ENCODE results near the gene GATAD2B.
A peak's percentile ranks its signal among the peaks of the same experiment; 100 is the strongest.
"Not testable (repeated sequence)": the region's sequence is repeated elsewhere in the genome, so short reads cannot be mapped to it uniquely, and the experiment has no call there.

The GATAD2B gene

DNA sequence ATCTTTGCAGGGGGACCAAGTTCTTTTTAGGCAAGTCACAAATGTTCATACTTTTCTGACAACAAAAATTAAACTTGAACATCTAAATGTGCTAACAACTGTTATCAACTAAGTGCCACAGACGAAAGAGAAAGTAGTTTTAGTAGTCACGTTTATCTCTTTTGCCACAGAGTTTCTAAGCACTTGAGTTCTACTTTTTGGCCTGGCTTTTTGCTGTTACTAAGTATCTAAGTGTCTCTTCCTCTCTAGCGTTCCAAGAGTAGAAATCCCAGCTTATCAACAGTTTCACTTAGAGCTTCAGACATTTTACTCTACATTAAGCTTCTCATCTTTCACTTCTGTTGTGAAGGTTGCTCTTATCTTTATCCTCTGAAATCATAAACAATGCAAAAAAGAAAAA lies 34.2 kb downstream of the GATAD2B start:
- DNase-seq (ENCODE audit: low spot score) = peak; percentile 16

DNA sequence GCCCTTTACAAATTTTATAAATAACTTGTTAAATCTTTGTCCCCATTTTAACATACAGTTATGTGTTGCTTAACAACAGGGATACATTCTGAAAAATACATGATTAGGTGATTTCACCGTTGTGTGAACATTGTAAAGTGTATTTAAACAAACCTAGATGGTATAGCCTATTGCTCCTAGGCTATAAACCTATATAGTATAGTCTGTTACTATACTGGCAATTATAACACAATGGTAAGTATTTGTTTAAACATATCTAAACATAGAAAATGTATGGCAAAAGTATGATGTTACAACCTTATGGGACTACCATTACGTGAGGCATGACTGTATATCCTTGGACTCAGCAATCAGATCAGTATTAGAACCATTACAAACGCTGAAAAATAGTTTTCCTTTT lies 36.6 kb downstream of the GATAD2B start:
- DNase-seq (ENCODE audit: low spot score) = no peak

DNA sequence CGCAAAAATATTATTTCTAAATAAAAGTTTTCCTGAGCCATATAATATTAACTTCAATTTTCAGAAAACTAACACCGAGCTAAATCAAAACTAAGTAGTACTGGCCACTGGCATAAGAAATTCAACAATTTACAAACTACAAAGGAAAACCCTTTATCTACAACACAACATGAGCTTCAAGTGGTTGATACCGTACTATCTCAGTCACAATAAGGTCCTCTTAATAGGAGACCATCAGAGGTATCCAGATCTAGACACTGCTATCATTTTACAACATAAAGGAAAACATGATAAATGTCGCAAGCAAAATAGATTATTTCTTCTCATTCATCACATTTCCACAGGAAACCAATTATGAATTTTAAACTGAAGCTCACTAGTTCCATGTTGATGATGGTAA lies 39.5 kb downstream of the GATAD2B start:
- no peak for DNase-seq (ENCODE audit: low spot score)

DNA sequence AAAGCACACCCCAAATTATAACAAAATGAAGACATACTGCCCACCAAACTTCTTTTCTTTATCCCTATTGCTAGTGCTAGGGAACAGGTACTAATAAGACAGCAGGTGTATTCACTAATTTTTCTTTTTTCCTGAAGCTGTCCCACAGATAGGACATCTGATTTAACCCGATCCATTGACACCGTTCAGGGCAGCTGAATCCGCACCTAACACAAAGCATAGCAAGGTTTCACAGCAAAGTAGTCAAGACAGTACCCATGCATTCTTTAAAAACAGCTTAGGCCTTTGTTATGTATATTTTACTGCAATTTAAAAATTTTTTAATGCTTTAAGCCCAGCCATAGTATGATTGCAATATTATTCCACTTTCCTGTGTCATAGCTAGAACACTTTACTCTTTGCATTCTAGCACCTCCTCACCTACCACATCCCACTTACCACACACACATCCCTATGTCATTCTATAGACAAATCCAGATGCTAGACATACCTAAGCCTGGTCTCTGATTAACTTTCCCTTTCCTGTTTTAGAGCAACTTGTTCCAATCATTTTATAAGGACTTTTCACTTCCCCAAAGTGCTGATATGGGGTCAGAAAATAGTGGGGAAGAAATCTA lies 40.4 kb downstream of the GATAD2B start:
- no peak for DNase-seq (ENCODE audit: low spot score)

DNA sequence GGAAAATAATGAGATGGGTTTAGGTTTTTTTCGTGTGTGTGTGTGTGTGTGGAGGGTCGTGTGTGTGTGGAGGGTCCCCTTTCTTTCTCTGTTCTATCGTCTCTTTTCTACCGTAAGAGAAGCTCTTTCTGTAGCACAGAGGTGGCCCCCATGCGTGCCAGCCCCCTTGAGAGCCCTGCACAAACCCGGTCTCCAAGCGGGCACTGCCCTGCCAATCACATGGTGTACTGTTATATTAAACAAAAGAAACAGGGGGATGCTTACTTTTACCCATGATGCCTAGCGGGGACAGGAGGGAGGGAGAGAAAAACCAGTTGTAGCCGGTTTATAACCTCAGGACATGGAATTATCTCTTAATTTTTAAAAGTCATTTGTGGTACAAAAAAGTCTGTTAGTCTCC lies 41.0 kb downstream of the GATAD2B start:
- peak; percentile 52 for DNase-seq (ENCODE audit: low spot score)

DNA sequence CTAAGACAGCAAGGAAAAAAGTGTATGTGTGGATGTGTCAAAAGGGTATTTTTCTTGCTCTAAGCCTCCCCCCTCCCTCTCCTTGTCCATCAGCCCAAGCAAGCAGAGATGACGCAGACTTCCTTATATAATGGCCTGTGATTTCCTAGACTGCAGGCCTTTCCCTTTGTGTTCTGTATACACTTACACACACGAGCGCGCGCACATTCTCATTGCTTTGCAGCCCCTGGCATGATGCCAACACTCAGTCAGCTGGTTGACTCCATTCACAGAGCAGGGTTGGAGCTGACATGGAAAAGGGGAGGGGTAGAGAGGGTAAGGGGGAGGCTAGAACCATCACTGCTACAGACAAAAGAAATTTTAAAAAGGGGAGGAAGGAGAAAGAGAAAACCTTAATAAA lies 41.8 kb downstream of the GATAD2B start:
- peak; percentile 65 for DNase-seq (ENCODE audit: low spot score)

DNA sequence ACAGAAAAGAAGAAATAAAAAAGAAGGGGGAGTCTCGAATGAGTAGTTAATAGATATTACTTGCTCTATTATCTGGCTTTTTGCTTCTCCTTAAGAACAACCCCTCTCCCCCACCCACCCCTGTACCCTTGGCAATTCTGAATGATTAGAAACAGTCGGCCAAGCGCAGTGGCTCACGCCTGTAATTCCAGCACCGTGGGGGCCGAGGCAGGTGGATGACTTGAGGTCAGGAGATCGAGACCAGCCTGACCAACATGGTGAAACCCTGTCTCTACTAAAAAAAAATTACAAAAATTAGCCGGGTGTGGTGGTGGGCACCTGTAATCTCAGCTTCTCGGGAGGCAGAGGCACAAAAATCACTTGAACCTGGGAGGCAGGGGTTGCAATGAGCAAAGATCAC lies 42.7 kb downstream of the GATAD2B start:
- DNase-seq (ENCODE audit: low spot score) = no peak

DNA sequence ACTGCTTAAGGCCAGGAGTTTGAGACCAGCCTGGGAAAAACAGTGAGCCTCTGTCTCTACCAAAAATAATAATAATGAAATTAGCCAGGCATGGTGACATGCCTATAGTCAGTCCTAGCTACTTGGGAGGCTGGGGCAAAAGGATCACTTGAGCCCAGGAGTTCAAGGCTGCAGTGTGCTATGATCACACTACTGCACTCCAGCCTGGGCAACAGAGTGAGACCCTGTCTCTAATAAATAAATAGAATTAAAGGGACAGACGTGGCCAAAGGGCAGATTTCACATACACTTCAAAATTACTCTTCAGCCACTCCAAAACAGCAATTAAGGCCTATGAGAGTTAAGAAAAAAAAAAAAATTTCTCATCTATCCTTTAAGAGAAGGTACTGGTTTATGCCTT lies 45.7 kb downstream of the GATAD2B start:
- DNase-seq (ENCODE audit: low spot score) = no peak

DNA sequence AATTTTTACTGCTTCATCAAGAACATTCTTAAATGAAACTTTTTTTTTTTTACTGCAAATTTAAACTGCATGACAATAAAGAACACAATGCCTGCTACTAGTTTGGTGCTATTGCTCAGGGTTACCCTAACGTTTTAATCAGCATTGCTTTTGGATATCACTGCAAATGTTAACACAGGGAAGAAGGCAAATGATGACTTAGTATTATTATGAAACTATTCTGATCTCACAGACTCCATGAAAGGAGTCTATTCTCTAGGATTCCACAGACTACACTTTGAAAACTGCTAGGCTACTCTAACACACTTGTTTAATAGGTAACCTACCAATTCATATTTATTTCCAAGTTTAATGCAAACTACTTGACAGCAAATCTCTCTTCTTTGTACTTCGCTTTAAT lies 49.8 kb downstream of the GATAD2B start:
- no peak for DNase-seq (ENCODE audit: low spot score)

DNA sequence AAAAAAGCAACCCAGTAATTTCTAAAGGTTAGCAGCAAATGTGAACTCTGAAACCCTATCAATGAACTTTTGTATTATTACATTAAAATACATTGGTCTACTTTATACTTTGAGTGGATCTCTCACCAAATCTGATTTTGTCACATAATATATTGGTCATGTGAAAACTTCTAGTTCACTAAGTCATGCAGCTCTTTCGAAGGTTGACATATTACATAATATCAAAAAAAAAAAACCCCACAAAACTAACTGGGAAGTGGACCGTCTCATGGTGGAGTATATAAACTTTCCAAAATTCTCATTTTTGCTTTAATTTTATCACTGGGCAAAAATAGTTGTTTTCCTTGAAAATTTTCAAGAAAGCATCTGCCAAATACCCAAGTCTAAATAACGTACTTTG lies 50.4 kb downstream of the GATAD2B start:
- no peak for DNase-seq (ENCODE audit: low spot score)

DNA sequence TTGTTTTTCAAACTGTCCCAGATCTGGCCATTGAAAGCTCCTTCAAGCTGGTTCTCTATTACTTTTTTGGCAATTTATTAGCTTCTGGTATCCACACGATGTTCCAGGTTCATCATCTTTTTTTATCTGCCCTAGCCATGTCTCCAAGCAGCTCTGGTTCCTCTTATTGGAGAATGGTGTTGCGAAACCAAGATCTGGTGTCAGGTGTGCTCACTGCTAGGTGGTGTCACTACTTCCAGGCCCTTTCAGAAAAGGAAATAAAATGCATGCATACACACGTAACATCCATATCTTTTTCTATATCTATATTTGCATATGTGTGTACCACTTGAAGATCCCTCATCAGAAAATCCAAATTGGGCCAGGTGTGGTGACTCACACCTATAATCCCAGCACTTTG lies 53.3 kb downstream of the GATAD2B start:
- no peak for DNase-seq (ENCODE audit: low spot score)

DNA sequence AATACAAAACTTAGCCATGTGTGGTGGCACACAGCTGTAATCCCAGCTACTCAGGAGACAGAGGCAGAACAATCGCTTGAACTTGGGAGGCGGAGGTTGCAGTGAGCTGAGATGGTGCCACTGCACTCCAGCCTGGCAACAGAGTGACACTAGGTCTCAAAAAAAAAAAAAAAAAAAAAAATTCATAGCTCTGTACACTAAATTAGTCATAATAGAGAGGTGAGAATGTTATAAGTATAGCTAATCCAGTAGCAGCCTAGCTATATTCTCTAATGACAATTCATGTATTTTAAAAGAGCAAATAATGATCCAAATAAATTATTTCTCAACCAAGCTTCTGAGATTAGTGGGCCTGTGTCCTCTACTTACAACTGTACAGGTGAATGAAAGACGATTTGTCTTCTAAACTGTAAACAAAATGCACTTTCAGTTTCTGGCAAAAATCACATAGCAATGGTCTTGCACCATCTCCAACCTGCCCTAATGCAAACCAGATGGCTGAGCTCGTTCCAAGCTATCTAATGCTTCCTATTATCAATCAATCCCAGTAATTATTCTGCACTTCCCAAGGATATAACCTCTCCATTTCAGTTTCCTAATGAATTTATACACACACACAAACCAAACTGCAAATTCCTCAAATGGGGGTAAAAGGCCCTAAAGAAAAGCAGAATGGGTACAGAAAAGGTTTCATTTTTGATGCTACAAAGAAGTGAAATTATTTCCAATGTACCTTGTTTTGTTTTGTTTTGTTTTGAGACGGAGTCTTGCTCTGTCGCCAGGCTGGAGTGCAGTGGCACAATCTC lies 56.5 kb downstream of the GATAD2B start:
- peak; percentile 66 for DNase-seq (ENCODE audit: low spot score)

DNA sequence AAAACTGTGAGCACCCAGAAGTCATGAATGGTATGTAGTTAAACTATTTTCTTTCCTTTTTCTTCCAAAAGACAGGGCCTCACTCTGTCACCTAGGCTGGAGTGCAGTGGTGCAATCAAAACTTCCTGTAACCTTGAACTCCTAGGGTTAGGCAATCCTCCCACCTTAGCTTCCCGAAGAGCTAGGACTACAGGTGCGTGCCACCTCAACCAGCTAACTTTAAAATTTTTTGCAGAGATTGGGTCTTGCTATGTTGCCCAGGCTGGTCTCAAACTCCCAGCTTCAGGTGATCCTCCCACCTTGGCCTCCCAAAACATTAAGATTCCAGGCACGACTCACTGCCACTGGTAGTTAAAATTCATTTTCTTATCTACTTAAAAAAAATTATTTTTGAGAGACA lies 62.5 kb downstream of the GATAD2B start:
- no peak for DNase-seq (ENCODE audit: low spot score)

DNA sequence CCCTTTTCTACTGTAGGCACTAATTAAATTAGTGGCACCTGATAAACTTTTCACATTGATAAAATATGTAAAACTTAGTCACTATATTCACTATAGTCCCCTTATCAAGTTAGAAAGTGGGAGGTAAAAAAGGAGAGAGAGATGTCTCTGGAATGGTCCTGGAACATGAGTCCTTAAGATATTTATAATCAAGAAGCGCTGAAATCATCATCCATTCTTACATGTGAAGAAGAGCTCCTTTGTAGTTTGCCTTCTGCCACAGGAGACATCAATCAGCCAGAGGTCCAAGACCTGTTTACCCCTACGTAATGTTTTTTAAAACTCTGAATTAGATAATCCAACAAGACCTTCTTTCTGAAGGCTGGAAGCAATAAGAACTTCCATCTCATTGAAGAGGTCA lies 65.3 kb downstream of the GATAD2B start:
- no peak for DNase-seq (ENCODE audit: low spot score)

DNA sequence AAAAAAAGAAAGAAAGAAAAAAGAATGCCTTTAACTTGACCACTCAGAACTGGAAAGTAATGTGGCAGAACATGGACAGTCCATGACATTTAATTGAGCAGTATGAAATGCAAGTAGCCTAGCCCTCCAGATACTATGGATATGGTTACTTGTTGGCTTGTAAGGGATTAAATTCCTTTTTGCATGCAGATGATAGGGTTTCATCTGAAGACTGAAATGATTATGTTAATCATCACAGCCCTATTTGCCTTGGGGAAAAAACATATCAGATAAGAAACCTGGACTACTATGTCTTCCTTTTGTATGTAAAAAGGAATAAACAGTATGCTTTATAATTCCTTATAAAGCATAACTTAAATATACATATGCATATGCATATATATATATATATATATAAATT lies 66.0 kb downstream of the GATAD2B start:
- no peak for DNase-seq (ENCODE audit: low spot score)

DNA sequence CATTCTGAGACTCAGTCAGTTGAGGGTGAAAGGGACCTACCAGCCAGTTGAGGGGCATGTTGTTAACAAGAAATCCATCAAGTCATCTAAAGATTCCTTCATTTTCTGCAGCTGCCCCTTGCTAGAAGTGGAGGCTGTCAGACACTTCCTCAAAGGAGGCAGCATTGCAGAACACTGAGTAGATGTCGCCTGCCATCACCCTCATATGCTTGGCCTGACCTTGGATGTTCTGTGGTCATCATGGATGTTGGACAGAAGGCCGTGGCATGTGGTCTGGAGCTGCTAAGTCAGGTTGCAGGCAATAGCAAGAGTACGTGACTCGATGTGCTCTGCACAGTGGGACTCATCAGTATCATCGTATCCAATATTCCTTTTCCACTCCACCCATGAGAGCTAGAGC lies 70.6 kb downstream of the GATAD2B start:
- DNase-seq (ENCODE audit: low spot score) = no peak

DNA sequence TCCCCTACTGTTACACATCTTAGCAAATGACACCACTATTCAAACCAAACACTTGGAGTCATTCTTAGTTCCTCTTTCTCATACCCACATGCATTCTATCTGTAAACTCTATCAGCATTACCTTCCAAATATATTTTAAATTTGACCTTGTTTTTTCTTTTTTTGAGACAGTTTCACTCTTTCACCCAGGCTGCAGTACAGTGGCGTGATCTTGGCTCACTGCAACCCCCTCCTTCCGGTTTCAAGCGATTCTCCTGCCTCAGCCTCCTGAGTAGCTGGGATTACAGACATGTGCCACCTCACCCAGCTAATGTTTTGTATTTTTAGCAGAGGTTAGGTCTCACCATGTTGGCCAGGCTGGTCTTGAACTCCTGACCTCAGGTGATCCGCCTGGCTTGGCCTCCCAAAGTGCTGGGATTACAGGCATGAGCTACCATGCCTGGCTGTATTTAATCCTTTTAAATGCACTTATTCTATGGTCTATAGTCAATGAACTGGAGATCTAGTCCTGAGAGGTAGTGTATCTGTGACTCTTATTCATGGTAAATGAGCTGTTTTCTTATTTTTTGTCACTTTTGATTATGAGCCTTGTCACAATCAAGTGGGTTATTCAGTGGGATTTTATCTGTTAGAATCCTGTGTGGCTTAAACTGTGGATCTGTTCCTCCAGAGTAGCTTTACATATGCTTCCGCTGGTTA lies 73.1 kb downstream of the GATAD2B start:
- no peak for DNase-seq (ENCODE audit: low spot score)

DNA sequence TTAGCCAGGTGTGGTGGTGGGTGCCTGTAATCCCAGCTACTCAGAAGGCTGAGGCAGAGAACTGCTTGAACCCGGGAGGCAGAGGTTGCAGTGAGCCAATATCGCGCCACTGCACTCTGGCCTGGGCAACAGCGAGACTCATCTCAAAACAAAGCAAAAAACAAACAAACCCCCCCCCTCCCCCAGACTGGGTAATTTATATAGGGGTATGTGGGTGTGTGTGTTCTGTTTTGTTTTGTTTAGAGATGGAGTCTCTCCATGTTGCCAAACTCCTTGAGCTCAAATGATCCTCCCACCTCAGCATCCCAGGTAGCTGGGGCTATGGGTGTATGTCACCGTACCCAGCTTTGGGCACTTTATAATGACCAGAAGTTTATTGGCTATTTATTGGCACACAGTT lies 74.0 kb downstream of the GATAD2B start:
- no peak for DNase-seq (ENCODE audit: low spot score)

DNA sequence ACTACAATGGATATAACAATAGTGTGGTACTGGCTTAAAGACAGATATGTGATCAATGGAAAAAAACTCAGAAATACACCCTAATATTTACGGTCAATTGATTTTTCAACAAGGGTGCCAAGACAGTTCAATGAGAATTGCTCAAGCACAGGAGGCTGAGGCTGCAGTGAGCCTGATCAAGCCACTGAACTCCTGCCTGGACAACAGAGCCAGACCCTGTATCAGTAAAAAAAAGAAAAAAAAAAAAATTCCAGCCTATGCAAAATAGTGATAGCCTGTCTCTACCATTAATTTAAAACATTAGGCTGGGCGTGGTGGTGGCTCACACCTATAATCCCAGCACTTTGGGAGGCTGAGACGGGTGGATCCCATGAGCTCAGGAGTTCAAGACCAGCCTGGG lies 77.6 kb downstream of the GATAD2B start:
- DNase-seq (ENCODE audit: low spot score) = no peak

DNA sequence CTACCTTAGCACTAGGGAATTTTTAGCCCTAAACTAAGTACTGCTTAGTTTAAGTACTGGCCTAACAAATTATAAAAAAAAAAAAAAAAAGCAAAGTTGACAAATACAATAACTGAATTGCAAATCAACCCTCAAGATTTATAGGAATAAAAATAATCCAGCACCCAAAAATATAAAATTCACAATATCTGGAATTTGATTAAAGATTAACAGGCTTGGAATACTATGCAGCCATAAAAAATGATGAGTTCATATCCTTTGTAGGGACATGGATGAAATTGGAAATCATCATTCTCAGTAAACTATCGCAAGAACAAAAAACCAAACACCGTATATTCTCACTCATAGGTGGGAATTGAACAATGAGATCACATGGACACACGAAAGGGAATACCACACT lies 78.4 kb downstream of the GATAD2B start:
- DNase-seq (ENCODE audit: low spot score) = not testable (repeated sequence)

DNA sequence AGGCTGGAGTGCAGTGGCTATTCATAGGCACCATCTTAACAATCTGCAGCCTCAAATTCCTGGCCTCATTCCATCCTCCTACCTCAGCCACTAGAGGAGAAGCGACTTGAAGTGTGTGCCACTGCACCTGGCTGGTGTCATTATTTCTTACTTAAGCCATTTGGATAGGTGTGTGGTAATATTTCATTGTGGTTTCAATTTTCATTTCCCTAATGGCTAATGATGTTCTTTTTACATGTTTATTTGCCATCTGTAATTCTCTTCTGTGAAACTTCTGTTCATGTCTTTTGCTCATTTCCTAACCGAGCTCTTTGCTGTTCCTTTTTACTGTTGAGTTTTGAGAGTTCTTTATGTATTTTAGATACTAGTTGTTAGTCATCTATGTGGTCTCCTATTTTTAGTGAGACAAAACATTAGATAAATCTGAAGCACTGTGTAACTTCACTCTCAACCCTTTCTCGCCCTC lies 80.7 kb downstream of the GATAD2B start:
- DNase-seq (ENCODE audit: low spot score) = no peak

DNA sequence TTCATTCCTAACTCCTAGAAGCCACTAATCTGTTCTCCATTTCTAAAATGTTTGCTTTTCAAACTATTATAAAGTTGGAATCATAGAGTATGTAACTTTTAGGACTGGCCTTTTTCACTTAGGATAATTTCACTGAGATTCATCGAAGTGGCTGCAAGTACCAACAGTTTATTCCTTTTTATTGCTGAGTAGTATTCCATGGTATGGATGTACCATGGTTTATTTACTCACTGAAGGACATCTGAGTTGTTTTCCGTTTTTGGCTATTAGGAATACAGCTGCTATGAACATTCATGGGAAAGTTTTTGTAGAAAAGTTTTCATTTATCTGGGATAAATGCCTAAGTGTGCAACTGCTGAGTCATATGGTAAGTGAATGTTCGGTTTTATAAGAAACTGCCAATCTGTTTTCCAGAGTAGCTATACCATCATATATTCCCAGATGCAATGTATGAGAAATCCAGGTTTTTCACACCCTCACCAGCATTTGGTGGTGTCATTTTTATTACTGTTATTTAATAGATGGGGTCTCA lies 81.2 kb downstream of the GATAD2B start:
- no peak for DNase-seq (ENCODE audit: low spot score)

DNA sequence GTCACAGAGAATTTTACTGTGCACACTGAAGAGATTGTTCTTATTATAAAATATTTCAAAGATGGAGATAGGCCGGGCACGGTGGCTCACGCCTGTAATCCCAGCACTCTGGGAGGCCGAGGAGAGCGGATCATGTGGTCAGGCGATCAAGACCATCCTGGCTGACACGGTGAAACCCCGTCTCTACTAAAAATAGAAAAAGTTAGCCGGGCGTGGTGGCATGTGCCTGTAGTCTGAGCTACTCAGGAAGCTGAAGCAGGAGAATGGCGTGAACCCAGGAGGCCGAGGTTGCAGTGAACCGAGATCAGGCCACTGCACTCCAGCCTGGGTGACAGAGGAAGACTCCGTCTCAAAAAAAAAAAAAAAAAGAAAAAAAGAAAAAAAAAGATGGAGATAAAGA lies 82.0 kb downstream of the GATAD2B start:
- not testable (repeated sequence) for DNase-seq (ENCODE audit: low spot score)
